SK-N-SH (cell line): ENCODE results near the gene RAD51B. TPM values are rescaled to one million over a fixed set of nuclear protein-coding genes. Genes with fewer than 3 reads are reported as not detected.

Experiments
- CTCF ChIA-PET: fragments of 300-600, 350-600 bp; formaldehyde crosslinking; extraction: SDS; loops from one replicate; lab custom pipeline; 2021; lab: Yijun Ruan, JAX
- POLR2A ChIA-PET: fragments of 350-600 bp; sonication (Branson Sonifier 250); formaldehyde crosslinking; extraction: SDS; loops from one replicate; lab custom pipeline; 2020; ENCODE audit warnings: antibody characterized with exemption, inconsistent platforms; lab: Yijun Ruan, JAX
- DNase-seq: peaks from one replicate; pipeline ENCODE4 v3.0.0; 2012
- H2AFZ ChIP-seq: fragments of 200-600 bp; sonication (generic); 2 replicates; pipeline ENCODE4 v1.8.1; 2016; ENCODE audit warnings: antibody characterized with exemption, mild to moderate bottlenecking, low read depth
- H3F3A ChIP-seq: fragments of 200-600 bp; sonication (generic); replicated peaks from 2 replicates; pipeline ENCODE3; 2016; ENCODE audit warnings: antibody characterized with exemption, mild to moderate bottlenecking; ENCODE audit not compliant: insufficient read depth
- H3K27ac ChIP-seq, 2 experiments: fragments of 200-500 bp in 1 of 2; fragments of 200-600 bp in 1 of 2; sonication (Bioruptor generic) in 1 of 2; sonication (generic), shearing (Covaris generic) in 1 of 2; 2 replicates each; pipeline versions ENCODE4 v1.5.1 to v1.6.1; 2014 to 2016; ENCODE audit warnings: low read depth in 2 of 2, inconsistent platforms in 1 of 2, low read length in 1 of 2, mild to moderate bottlenecking in 1 of 2, mixed read lengths in 1 of 2
- H3K27me3 ChIP-seq: fragments of 200-600 bp; sonication (generic), shearing (Covaris generic); 2 replicates; pipeline ENCODE4 v1.6.1; 2016; ENCODE audit warnings: mixed run types; ENCODE audit not compliant: insufficient read depth
- H3K36me3 ChIP-seq, 2 experiments: fragments of 200-500 bp in 1 of 2; fragments of 200-600 bp in 1 of 2; sonication (Bioruptor generic) in 1 of 2; sonication (generic) in 1 of 2; replicated peaks in 1 of 2; 2 replicates each; pipeline versions ENCODE3 to v1.5.1; 2014 to 2016; ENCODE audit warnings: low read length in 1 of 2, mild to moderate bottlenecking in 1 of 2; ENCODE audit not compliant: insufficient read depth in 2 of 2, control insufficient read depth in 1 of 2
- H3K4me1 ChIP-seq, 2 experiments: fragments of 200-500 bp in 1 of 2; fragments of 200-600 bp in 1 of 2; sonication (Bioruptor generic) in 1 of 2; sonication (generic), shearing (Covaris generic) in 1 of 2; 2 replicates each; pipeline versions ENCODE4 v1.5.1 to v1.6.1; 2014 to 2016; ENCODE audit warnings: low read depth in 1 of 2, low read length in 1 of 2, mixed run types in 1 of 2; ENCODE audit not compliant: insufficient read depth in 2 of 2, control insufficient read depth in 1 of 2
- H3K4me2 ChIP-seq: fragments of 200-600 bp; sonication (generic), shearing (Covaris generic); 2 replicates; pipeline ENCODE4 v1.6.1; 2017; ENCODE audit warnings: mixed run types
- H3K4me3 ChIP-seq, 2 experiments: fragments of 200-500 bp in 1 of 2; fragments of 200-600 bp in 1 of 2; sonication (Bioruptor generic) in 1 of 2; sonication (generic), shearing (Covaris generic) in 1 of 2; 2 replicates each; pipeline versions ENCODE4 v1.5.1 to v1.8.1; 2014 to 2016; ENCODE audit warnings: low read depth in 2 of 2, inconsistent platforms in 1 of 2, low read length in 1 of 2, mild to moderate bottlenecking in 1 of 2, mixed read lengths in 1 of 2, moderate library complexity in 1 of 2
- H3K79me2 ChIP-seq: fragments of 200-600 bp; sonication (generic); 2 replicates; pipeline ENCODE4 v1.8.1; 2017; ENCODE audit warnings: mild to moderate bottlenecking; ENCODE audit not compliant: insufficient read depth
- H3K9ac ChIP-seq: fragments of 200-600 bp; sonication (generic); 2 replicates; pipeline ENCODE4 v1.6.1; 2017; ENCODE audit warnings: mixed run types
- H3K9me2 ChIP-seq: fragments of 200-600 bp; sonication (generic); 2 replicates; pipeline ENCODE4 v1.6.1; 2017; ENCODE audit warnings: mixed run types
- H3K9me3 ChIP-seq: fragments of 200-600 bp; sonication (generic); 2 replicates; pipeline ENCODE4 v1.6.1; 2017; ENCODE audit warnings: mixed run types, mild to moderate bottlenecking, moderate library complexity
- H4K20me1 ChIP-seq: fragments of 200-600 bp; sonication (generic); 2 replicates; pipeline ENCODE4 v1.6.1; 2017; ENCODE audit warnings: mild to moderate bottlenecking, mixed run types; ENCODE audit not compliant: insufficient read depth
- EZH2phosphoT487 ChIP-seq: fragments of 200-600 bp; sonication (generic); IDR thresholded peaks from 2 replicates; pipeline ENCODE4 v1.6.1; 2017; ENCODE audit warnings: low read depth, mixed run types, mild to moderate bottlenecking, antibody characterized with exemption, moderate library complexity, borderline replicate concordance
- FOSL2 ChIP-seq: IDR thresholded peaks from 2 replicates; pipeline ENCODE4 v1.4.0; 2012; ENCODE audit warnings: low read depth, mild to moderate bottlenecking, moderate library complexity, borderline replicate concordance
- FOXM1 ChIP-seq: IDR thresholded peaks from 2 replicates; pipeline ENCODE4 v1.4.0; 2012; ENCODE audit warnings: low read depth, mild to moderate bottlenecking
- GABPA ChIP-seq: IDR thresholded peaks from 2 replicates; pipeline ENCODE4 v1.4.0; 2012; ENCODE audit warnings: low read depth, mild to moderate bottlenecking
- MEF2A ChIP-seq: IDR thresholded peaks from 2 replicates; pipeline ENCODE4 v1.4.0; 2012; ENCODE audit warnings: low read depth, borderline replicate concordance
- MXI1 ChIP-seq: IDR thresholded peaks from 2 replicates; pipeline ENCODE4 v1.6.1; 2012; ENCODE audit warnings: mild to moderate bottlenecking, low read depth, low read length, improper control_type of control experiment
- NFIC ChIP-seq: IDR thresholded peaks from 2 replicates; pipeline ENCODE4 v1.4.0; 2012; ENCODE audit warnings: borderline replicate concordance
- NRF1 ChIP-seq: IDR thresholded peaks from 2 replicates; pipeline ENCODE4 v1.6.1; 2012; ENCODE audit warnings: low read depth, mild to moderate bottlenecking, low read length
- POLR2AphosphoS5 ChIP-seq: IDR thresholded peaks from 2 replicates; pipeline ENCODE4 v1.6.1; 2012; ENCODE audit warnings: low read depth, low read length
- RCOR1 ChIP-seq: fragments of 150-350 bp; IDR thresholded peaks from 2 replicates; pipeline ENCODE4 v1.6.1; 2017; ENCODE audit warnings: antibody characterized with exemption, low read length
- RFX5 ChIP-seq: IDR thresholded peaks from 2 replicates; pipeline ENCODE4 v1.6.1; 2012; ENCODE audit warnings: mild to moderate bottlenecking, improper control_type of control experiment, low read length
- RXRA ChIP-seq: IDR thresholded peaks from 2 replicates; pipeline ENCODE4 v1.4.0; 2012; ENCODE audit warnings: low read depth, mild to moderate bottlenecking, borderline replicate concordance
- SIN3A ChIP-seq: IDR thresholded peaks from 2 replicates; pipeline ENCODE4 v1.6.1; 2012; ENCODE audit warnings: low read depth, mild to moderate bottlenecking, low read length, moderate library complexity, borderline replicate concordance
- SMC3 ChIP-seq: IDR thresholded peaks from 2 replicates; pipeline ENCODE4 v1.6.1; 2012; ENCODE audit warnings: low read depth, low read length, improper control_type of control experiment
- TAF1 ChIP-seq: IDR thresholded peaks from 2 replicates; pipeline ENCODE4 v1.6.1; 2012; ENCODE audit warnings: low read depth, mild to moderate bottlenecking, low read length, moderate library complexity, borderline replicate concordance
- TCF12 ChIP-seq: IDR thresholded peaks from 2 replicates; pipeline ENCODE4 v1.4.0; 2012
- TEAD4 ChIP-seq: IDR thresholded peaks from 2 replicates; pipeline ENCODE4 v1.4.0; 2012; ENCODE audit warnings: mild to moderate bottlenecking, borderline replicate concordance; ENCODE audit not compliant: insufficient read depth
- YY1 ChIP-seq: IDR thresholded peaks from 2 replicates; pipeline ENCODE4 v1.4.0; 2012; ENCODE audit warnings: low read depth, mild to moderate bottlenecking
- WGBS: methylation state at CpG from one replicate; pipeline ENCODE4 v1.1.6; 2017; ENCODE audit warnings: low lambda C conversion rate; 5-methylcytosine and 5-hydroxymethylcytosine counted together
- polyA plus RNA-seq, 3 experiments: library from polyadenylated mRNA; depleted of rRNA; stranded (reverse); fragments of >200 nt; gene quantifications; 2 replicates each; pipeline ENCODE4 v1.2.3, GENCODE V29; 2012
- TF ChIP-seq, protein P1 (sequence below): IDR thresholded peaks from 2 replicates; pipeline ENCODE4; 2012
- TF ChIP-seq, protein P2 (sequence below): IDR thresholded peaks from 2 replicates; pipeline ENCODE4 v1.4.0; 2012; ENCODE audit warnings: low read depth
- TF ChIP-seq, protein P3 (sequence below): IDR thresholded peaks from 2 replicates; pipeline ENCODE4 v1.4.0; 2012; ENCODE audit warnings: low read depth, borderline replicate concordance

Gene RAD51B
- polyA plus RNA-seq, 1 of the 3 experiments (the other 2 are of a cell fraction), result 6.0 TPM

DNA sequence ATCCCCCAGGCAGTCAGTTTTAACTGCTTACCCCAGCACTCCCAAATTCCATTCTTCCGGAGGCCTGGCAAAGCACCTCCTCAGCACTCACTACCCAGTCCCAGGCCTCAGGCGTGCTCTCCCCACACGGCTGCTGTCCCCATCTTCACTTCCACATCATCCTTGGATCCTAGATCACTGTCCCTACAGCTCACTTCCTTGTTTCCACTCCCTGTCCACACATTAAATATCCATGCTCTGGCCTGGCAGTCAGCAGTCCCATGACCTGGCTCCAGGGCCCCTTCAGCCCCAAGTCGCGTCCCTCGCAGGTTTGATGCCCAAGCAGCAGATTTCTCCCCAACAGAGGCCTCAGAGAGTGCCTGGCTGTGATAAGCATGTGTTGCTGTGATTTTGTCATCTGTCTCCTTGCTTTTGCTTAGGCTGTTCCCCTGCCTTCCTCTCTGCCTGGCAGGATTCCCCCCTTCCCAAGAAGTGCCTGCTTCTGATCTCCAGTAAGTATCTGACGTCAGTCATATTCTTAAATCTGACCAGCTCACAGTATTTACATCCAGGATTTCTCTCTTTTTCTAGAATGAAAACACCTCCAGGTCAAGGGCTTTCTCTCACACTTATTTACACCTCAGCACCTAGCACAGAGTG is 731.6 kb downstream of the RAD51B start:
- no peaks in the 10 kb centered on the region for H4K20me1 ChIP-seq
- no peaks in the 10 kb centered on the region for H3K9me2 ChIP-seq
- ChIA-PET POLR2A (no interaction called here), CTCF (no interaction called here)
- TF ChIP-seq, protein P1, sequence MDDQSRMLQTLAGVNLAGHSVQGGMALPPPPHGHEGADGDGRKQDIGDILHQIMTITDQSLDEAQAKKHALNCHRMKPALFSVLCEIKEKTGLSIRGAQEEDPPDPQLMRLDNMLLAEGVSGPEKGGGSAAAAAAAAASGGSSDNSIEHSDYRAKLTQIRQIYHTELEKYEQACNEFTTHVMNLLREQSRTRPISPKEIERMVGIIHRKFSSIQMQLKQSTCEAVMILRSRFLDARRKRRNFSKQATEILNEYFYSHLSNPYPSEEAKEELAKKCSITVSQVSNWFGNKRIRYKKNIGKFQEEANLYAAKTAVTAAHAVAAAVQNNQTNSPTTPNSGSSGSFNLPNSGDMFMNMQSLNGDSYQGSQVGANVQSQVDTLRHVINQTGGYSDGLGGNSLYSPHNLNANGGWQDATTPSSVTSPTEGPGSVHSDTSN, result no peak
- TF ChIP-seq FOXM1 (no peak), TAF1 (no peak), TCF12 (no peak)
- no peaks in the 10 kb centered on the region for H3K9me3 ChIP-seq
- H3K36me3 ChIP-seq, result no peaks in the 10 kb centered on the region
- H3K79me2 ChIP-seq, result no peaks in the 10 kb centered on the region
- no peak for DNase-seq
- no peak overlapping the region for H3K4me3 ChIP-seq
- no peak overlapping the region for H3K4me2 ChIP-seq
- WGBS, result 98% methylated on average over 7 of the region's 7 CpGs
- H3F3A ChIP-seq, result peaks cover 12% of the 10 kb centered on the region
- no peaks in the 10 kb centered on the region for H3K27me3 ChIP-seq
- peaks cover 17 to 50% of the 10 kb centered on the region in 2 experiments; a peak in 2 of 4 replicates for H3K4me1 ChIP-seq
- H2AFZ ChIP-seq, result no peak overlapping the region
- H3K27ac ChIP-seq, result no peak overlapping the region
- no peak overlapping the region for H3K9ac ChIP-seq

DNA sequence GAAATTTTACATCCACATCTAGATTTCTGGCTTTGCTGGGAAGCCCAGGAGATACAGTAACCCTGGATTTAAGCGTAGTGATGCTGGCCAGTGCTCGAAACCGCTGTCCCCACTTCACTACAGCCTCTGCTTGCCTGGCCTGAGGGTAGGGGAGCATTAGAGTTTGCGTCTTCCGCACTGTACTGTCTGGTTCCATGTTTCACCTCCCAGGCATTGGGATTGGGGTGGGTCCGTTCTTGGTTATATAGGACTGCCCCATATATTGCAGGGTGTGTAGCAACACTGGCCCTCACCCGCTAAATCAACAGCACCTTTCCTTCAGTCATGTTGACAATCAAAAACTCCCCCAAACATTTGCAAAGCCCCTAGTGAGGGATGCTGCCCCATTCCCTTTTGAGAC is 732.5 kb downstream of the RAD51B start:
- H3K79me2 ChIP-seq, result no peaks in the 10 kb centered on the region
- no peaks in the 10 kb centered on the region for H3K36me3 ChIP-seq
- no peaks in the 10 kb centered on the region for H3K9me2 ChIP-seq
- peaks cover 12% of the 10 kb centered on the region for H3F3A ChIP-seq
- 98% methylated on average over 7 of the region's 7 CpGs for WGBS
- no peak overlapping the region for H3K9ac ChIP-seq
- no peaks in the 10 kb centered on the region for H3K9me3 ChIP-seq
- no peak for DNase-seq
- peaks cover 17 to 47% of the 10 kb centered on the region in 2 experiments; a peak in 2 of 4 replicates for H3K4me1 ChIP-seq
- no peaks in the 10 kb centered on the region for H4K20me1 ChIP-seq
- POLR2A ChIA-PET, result no interaction called here
- H3K27me3 ChIP-seq, result no peaks in the 10 kb centered on the region
- H3K4me3 ChIP-seq, result no peak overlapping the region
- TF ChIP-seq, protein P2, sequence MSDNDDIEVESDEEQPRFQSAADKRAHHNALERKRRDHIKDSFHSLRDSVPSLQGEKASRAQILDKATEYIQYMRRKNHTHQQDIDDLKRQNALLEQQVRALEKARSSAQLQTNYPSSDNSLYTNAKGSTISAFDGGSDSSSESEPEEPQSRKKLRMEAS, result no peak
- TF ChIP-seq GABPA, result no peak
- no peak for TF ChIP-seq EZH2phosphoT487
- TF ChIP-seq RXRA, result no peak
- no peak for TF ChIP-seq NFIC
- no peak for TF ChIP-seq NRF1
- no peak for TF ChIP-seq POLR2AphosphoS5
- no peak for TF ChIP-seq YY1
- no peak for TF ChIP-seq FOXM1
- TF ChIP-seq TAF1, result no peak
- TF ChIP-seq MEF2A, result no peak
- TF ChIP-seq SIN3A, result no peak
- no peak for TF ChIP-seq RFX5
- TF ChIP-seq SMC3, result no peak
- TF ChIP-seq MXI1, result no peak
- no peak for TF ChIP-seq TEAD4
- no peak for TF ChIP-seq FOSL2
- TF ChIP-seq, protein P3, sequence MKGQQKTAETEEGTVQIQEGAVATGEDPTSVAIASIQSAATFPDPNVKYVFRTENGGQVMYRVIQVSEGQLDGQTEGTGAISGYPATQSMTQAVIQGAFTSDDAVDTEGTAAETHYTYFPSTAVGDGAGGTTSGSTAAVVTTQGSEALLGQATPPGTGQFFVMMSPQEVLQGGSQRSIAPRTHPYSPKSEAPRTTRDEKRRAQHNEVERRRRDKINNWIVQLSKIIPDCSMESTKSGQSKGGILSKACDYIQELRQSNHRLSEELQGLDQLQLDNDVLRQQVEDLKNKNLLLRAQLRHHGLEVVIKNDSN, result no peak
- no peak for TF ChIP-seq RCOR1
- H3K4me2 ChIP-seq, result no peak overlapping the region
- no peak overlapping the region for H2AFZ ChIP-seq
- CTCF ChIA-PET, result no interaction called here
- H3K27ac ChIP-seq, result no peak overlapping the region
